ENCODE results near the gene SLC26A6.
A peak's percentile ranks its signal among the peaks of the same experiment; 100 is the strongest.

The SLC26A6 gene, protein sequence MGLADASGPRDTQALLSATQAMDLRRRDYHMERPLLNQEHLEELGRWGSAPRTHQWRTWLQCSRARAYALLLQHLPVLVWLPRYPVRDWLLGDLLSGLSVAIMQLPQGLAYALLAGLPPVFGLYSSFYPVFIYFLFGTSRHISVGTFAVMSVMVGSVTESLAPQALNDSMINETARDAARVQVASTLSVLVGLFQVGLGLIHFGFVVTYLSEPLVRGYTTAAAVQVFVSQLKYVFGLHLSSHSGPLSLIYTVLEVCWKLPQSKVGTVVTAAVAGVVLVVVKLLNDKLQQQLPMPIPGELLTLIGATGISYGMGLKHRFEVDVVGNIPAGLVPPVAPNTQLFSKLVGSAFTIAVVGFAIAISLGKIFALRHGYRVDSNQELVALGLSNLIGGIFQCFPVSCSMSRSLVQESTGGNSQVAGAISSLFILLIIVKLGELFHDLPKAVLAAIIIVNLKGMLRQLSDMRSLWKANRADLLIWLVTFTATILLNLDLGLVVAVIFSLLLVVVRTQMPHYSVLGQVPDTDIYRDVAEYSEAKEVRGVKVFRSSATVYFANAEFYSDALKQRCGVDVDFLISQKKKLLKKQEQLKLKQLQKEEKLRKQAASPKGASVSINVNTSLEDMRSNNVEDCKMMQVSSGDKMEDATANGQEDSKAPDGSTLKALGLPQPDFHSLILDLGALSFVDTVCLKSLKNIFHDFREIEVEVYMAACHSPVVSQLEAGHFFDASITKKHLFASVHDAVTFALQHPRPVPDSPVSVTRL

GRCh38 chr3:48635222-48636021, at the start of gene SLC26A6:
SLC26A6 (minus strand) TSS chr3:48635461; CDS start chr3:48635393, 68 bp downstream.
- peak; percentile 95 for DNase-seq (ENCODE audit: low read depth)

- DNase-seq (ENCODE audit: low read depth), result no peak
These were observed 49.4 kb upstream of the SLC26A6 start for GRCh38 chr3:48684480-48685143.

DNA sequence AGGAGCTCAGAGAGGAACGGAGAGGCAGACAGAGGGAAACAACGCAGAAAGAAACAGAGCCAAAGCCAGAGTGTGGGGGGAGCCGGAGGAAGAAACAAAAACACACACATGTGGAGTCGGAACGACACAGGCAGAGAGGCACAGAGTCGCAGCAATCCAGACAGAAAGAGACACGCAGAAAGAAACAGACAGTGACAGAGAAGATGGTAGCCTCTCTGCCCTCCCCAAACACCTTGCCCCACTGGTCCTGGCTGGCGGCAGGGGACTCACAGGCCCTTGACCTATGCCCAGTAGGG, 48.7 kb upstream of the SLC26A6 start:
- DNase-seq (ENCODE audit: low read depth), result no peak

DNA sequence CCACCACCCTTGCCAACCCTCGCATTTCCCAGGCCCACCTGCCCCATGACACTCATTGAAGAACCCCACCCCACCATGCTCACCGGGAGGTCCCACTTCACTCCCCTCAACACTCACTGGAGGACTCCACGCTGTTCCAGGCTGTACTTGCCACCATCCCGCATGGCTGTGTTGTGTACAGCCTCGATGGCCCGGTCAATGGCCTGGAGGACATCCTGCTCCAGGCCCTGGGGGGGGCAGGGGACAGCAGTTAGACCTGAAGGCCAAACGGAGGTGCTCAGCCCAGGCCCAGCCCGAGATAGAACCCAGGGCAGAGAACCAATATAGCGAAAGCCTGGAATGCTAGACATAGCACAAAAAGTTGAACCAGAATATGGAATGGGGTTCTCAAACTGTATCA, 47.5 kb upstream of the SLC26A6 start:
- no peak for DNase-seq (ENCODE audit: low read depth)

- no peak for DNase-seq (ENCODE audit: low read depth)
These were observed 46.8 kb upstream of the SLC26A6 start for GRCh38 chr3:48681974-48682610.

- no peak for DNase-seq (ENCODE audit: low read depth)
These were observed 46.2 kb upstream of the SLC26A6 start for GRCh38 chr3:48681541-48681880.

DNA sequence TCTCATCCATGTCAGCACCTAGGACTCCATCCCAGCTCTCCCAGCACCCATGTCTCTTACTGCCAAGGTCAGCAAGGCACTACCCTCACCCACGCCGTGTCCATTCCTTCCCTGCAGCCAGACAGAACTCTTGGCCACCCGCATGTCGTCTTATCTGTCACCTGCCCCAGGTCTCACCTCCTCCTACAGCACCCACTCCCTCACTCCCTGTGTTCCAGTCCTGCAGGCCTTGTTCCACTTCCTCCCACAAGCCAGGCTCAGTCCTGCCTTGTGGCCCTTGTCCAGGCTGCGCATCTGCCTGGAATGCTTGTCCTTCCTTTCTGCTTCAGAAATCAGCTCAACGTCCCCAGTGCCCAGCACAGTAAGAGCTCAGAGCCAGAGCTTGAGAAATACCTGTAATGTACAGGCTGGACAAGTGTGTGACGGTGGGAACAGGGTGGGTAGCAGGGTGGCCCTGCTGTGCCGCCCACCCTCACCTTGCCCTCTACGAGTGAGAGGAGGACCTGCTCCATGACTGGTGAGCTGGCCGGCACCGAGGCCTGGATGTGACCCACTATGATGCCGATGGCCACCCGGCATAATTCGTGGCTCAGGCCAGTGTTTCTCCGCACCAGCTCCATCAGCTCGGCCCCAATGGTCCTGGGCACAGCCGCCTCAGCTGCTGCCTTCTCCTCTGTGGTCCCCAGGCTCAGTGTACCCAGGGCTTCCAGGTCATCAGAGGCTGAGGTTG, 45.7 kb upstream of the SLC26A6 start:
- DNase-seq (ENCODE audit: low read depth), result no peak

- DNase-seq (ENCODE audit: low read depth), result no peak
These were observed 44.4 kb upstream of the SLC26A6 start for GRCh38 chr3:48679411-48680391.

DNA sequence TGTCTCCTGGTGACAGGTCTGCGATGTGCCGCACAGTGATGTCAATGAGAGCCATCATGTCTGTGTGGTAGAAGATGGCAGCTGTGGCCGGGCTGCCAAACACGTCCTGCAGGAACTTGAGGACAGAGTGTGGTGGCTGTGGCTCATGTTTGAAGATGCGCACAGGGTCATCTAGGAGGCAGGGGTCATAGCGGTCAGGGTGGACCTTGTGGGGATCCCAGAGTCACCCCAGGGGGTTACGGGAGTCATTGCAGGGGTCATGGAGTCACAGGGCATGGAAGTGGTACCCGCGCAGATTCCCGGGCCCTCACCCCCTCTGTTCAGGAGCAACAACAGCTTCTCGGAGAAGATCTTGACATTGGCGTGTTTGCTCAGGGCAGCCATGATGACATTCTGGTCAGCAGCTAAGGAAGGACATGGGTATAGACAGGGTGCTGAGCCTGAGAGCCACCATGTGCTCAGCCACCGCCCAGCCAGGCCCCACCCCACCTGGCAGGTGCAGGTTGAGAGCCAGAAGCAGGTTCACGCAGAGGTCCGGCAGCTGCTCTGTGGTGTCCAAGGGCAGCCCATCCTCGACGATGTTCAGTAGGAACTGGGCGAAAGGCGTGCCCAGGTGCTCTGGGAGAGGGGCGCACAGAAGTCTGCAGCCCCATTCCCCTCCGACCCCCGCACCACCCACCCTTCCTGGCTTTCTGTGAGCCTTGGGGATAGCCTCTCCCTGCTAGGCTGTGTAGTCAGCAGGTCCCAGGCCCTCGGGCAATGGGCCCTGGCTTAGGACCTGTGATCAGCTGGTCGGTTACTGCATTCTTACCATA, 43.5 kb upstream of the SLC26A6 start:
- no peak for DNase-seq (ENCODE audit: low read depth)

- no peak for DNase-seq (ENCODE audit: low read depth)
These were observed 42.8 kb upstream of the SLC26A6 start for GRCh38 chr3:48678056-48678455.

- no peak for DNase-seq (ENCODE audit: low read depth)
These were observed 39.2 kb upstream of the SLC26A6 start for GRCh38 chr3:48674505-48674904.

DNA sequence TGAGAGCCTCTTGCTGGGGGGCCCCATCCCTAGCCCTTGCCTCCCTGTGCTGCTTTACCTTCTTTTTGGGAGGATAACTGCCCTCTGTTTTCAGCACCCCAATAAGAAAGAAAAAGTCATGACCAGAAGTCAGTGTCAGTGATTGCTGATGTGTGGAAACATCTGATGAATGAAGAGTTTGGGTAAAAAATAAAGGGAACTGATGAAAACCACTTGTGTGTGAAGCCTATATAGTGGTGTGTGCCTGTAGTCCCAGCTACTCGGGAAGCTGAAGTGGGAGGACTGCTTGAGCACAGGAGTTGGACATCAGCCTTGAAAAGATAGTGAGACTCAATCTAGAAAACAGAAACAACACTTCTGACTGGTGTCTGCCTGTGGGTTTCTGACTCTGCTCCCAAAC, 37.3 kb upstream of the SLC26A6 start:
- DNase-seq (ENCODE audit: low read depth), result no peak

GRCh38 chr3:48664929-48665328, 29.7 kb upstream of the SLC26A6 start:
- no peak for DNase-seq (ENCODE audit: low read depth)

DNA sequence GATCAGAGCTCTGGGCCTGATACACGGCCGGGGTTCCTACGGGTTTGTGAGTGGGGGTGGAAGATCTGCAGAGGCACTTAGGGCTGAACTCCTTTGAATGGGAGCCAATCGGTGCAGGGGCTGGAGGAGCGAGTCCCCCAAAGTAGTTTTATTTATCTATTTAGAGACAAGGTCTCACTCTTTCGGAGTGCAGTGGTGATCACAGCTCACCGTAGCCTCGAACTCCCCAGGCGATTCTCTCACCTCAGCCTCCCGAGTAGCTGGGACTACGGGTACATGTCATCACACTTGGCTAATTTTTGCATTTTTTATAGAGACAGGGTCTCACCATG, 29.0 kb upstream of the SLC26A6 start:
- no peak for DNase-seq (ENCODE audit: low read depth)

DNA sequence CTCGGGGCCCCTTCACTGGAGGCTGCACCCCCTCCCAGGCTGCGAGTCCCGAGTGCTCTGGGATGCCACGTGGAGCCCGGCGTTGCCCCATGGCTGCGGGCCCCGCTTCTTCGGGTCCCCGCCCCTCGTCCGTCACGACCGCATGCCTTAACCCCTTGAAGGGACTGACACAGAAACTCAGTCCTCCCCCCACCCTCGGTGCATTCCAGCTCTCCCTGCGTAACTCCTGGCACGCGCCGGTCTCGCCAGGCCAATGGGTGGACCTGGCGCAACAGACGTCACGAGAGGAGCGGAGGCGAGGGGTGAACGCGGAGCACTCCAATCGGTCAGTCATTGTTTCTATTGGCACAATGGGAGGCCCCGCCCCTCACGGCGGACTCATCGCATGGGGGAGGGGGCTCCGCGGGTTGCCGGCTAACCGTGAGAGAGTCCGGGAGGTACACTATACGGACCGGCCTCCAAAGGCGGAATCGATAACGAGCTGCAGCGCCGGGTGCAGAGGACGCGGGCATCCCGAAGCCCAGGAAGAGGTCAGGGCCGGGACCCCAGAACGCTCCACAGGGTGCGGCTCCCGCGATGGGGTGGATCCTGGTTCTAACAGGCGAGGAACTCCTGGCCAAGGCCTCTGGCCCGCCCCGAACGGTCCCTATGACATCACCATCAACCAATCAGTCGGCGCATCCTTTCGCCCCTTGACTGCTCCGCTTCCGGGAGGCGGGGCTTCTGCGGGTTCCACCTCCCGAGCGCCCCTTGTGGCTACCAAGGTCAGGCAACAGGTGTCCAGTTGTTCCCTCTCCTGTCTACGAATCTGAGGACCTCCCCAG, 28.4 kb upstream of the SLC26A6 start:
- peak; percentile 92 for DNase-seq (ENCODE audit: low read depth)

- peak; percentile 66 for DNase-seq (ENCODE audit: low read depth)
These were observed 27.7 kb upstream of the SLC26A6 start, which contains the start of gene CELSR3 for GRCh38 chr3:48662753-48663488. CELSR3 (minus strand) TSS chr3:48662886; CDS start chr3:48662634, 252 bp downstream.

DNA sequence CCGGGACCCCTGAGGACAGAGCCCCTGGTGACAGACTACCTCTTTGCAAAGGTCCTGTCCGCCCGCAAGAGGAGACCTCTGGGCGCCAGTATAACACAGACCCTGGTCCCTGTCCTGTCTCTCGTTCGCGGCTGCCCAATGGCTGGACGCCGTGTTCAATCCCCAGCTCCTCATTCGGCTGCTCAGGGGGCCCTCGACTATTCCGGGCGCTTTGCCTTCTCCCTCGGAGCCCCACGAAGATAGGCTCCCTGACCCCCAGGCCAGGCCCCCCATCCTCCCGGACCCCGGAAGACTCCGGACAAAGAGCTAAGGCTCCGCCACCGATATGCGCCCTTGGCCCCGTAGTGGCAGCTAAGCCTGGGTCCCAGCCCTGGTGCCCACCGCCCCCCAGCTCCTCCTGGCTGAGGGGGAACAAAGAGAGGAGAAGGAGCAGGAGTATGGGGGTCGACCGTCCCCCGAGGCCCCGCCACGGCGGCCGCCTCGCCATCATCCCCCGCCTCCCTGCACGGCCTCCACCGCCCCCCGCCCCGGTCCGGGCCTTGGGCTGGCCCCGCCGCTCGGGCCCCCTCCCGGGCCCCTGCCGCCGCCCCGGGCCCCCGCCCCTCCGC, 27.0 kb upstream of the SLC26A6 start:
- no peak for DNase-seq (ENCODE audit: low read depth)
